Activated gamma-delta T cell treated with Interleukin-2 at 50 U/mL for 16 hours (primary cell): ENCODE data around the gene MSRB1.
"Not testable (repeated sequence)": the region's sequence is repeated elsewhere in the genome, so short reads cannot be mapped to it uniquely, and the experiment has no call there.

Experiments
- DNase-seq: peaks from one replicate; pipeline ENCODE4 v3.0.0-alpha.2; 2020

The MSRB1 gene

DNA sequence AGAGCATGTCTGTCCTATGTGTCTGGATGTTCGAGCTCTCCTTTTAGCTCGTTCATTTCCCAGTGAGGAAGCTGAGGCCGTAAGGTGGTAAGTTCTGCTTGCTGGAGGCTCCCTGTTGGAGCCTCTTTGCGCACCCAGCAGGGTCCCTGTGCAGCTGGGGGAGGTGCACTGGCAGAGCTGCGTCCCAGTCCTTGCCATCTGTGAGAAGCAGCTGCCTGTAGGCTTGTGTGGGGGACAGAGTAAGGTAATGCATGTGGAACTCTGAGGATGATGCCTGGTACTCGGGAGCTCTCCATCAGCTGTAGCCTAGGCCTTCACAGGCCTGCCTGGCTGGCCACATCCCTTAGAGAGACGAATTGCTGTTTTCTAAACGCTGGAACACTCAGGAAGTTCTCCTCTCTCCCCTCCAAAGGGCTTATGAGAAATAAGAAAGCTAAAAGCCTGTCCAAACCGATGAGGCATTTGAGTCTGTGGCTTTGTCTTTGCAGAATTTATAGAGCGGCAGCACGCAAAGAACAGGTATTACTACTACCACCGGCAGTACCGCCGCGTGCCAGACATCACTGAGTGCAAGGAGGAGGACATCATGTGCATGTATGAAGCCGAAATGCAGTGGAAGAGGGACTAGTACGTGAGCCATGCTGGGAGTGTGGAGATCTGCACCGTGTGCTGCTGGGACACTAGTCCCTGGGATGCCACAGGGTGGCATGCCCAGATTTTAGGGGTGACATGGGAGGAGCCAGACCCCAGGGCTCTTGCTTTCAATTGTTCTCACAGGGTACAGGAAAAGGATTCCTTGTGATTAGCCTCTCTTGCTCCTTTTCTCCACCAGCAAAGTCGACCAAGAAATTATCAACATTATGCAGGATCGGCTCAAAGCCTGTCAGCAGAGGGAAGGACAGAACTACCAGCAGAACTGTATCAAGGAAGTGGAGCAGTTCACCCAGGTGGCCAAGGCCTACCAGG is 17.9 kb upstream of the MSRB1 start:
- no peak for DNase-seq

DNA sequence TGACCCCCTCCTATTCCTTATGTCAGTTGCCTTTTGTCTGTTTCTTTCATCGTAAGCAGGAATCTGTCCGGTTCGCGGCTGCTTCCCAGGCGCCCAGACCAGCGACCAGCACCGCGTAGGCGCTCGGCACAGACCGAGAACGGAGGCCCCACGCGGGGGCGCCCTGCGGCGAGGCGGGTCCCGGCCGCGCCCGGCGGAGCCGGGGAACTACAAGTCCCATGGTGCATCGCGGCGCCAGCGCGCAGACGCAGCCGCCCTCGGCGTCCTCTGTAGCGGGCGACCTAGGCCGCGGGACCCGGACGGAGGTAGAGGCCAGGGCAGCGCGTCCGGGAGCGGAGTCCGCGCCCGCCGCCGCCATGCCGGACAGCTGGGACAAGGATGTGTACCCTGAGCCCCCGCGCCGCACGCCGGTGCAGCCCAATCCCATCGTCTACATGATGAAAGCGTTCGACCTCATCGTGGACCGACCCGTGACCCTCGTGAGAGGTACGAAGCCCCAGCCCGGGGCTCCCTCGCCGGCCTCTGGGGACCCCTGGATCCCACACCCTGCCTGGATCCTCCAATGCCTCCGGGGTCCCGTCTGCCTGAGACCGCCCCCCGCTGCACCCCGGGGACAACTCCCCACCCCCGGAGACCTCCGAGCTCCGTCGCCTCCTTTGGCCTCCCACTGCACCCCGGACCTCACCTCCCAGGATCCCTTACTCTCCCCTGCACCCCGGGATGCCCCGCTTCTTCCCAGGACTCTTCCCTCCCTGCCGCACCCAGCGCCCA is 16.5 kb upstream of the MSRB1 start, which contains the start of gene NDUFB10:
Gene NDUFB10 (plus strand): TSS at position 270 of the 771 bp plus-strand sequence. CDS start 87 bp downstream, at position 357.
- peak; percentile 90 for DNase-seq

DNA sequence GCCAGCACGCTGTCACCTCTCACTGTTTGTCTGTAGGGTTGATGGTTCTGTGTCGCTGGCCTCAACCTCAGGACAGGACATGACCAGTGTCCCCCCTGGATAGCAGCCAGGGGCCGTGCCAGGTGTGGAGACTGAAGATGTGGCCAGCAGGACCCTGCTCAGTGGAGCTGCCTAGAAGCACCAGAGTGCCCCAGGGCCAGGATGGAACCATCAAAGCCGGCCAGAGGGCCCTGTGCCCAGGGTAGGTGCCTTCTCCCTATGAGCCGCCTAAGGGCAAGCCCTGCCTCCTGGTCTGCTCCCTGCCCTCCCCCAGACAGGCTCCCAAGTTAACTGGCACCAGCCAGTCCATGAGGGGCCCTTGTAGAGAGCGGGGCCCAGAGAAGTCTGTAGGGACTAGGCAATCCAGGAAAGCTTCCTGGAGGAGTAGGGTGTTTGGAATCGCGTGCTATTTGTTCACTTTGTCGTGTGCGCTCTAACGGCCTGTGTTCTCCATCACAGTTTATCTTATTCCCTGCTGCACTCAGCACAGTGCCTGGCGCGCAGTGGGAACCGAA is 15.8 kb upstream of the MSRB1 start:
- no peak for DNase-seq

DNA sequence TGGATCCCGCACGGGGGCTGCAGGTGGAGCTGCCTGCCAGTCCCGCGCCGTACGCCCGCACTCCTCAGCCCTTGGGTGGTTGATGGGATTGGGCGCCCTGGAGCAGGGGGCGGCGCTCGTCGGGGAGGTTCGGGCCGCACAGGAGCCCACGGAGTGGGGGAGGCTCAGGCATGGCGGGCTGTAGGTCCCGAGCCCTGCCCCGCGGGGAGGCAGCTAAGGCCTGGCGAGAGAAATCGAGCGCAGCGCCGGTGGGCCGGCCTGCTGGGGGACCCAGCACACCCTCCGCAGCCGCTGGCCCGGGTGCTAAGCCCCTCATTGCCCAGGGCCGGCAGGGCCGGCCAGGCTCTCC is 15.1 kb upstream of the MSRB1 start:
- DNase-seq, result not testable (repeated sequence)

DNA sequence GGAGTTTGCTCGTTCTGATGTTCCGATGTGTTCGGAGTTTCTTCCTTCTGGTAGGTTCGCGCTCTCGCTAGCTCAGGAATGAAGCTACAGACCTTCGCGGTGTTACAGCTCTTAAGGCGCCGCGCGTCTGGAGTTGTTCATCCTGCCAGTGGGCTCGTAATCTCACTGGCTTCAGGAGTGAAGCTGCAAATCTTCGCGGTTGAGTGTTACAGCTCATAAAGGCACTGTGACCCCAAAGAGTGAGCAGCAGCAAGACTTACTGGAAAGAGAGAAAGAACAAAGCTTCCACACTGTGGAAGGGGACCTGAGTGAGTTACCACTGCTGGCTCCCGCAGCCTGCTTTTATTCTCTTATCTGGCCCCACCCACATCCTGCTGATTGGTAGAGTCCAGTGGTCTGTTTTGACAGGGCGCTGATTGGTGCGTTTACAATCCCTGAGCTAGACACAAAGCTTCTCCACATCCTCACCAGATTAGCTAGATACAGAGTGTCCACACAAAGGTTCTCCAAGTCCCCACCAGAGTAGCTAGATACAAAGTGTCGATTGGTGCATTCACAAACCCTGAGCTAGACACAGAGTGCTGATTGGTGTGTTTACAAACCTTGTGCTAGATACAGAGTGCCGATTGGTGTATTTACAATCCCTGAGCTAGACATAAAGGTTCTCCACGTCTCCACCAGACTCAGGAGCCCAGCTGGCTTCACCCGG is 14.6 kb upstream of the MSRB1 start:
- not testable (repeated sequence) for DNase-seq

DNA sequence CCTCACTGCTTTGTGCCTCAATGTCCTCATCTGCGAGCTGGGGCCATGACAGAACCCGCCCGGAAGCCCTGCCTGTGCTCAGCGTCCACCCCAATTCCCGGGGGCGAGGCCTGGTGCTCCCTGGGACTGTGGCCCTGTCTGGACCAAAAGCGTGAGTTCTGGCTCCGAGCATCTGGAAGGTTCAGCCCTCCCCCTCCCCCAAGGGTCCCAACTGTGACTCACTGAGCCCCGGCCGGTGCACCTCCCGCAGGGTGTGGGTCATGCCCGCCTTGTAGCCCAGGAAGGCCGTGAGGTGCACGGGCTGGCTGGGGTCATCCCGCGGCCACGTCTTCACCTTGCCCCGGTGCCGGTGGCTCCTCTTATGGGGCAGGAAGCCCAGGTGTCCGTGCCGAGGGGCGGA is 10.7 kb upstream of the MSRB1 start:
- DNase-seq, result no peak

DNA sequence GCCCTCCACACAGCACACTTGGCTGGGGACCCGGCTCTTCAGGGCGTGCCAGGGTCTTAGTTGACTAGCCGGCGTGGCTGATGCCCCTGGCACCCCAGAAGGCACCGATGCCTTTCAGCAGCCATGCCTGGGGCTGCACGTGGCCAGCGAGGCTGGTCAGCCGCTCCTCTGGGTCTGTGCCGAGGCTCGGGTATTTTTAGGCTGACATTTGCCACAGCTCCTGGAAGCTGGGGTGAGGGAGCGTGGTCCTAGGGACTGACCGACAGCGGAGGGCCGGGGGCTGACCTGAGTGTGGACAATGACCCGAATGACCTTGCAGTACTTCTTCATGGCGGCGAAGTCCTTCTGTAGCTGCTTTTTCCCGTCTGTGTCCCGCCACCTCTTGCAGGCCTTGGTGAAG is 7.6 kb upstream of the MSRB1 start:
- no peak for DNase-seq

DNA sequence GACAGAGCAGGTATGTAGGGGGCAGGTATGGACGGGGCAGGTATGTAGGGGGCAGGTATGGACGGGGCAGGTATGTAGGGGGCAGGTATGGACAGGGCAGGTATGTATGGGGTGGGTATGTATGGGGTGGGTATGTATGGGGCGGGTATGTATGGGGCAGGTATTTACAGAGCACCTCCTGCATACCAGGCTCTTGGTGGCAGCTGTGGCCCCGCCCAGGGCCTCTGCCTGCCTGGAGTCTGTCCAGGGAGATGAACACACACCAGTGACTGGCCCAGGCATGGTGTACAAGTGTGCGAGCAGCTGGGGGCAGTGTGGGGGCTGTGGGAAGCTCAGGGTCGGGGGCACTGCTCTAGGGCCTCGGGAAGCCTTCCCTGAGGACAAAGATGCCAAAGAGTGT is 7.0 kb upstream of the MSRB1 start:
- DNase-seq, result no peak

DNA sequence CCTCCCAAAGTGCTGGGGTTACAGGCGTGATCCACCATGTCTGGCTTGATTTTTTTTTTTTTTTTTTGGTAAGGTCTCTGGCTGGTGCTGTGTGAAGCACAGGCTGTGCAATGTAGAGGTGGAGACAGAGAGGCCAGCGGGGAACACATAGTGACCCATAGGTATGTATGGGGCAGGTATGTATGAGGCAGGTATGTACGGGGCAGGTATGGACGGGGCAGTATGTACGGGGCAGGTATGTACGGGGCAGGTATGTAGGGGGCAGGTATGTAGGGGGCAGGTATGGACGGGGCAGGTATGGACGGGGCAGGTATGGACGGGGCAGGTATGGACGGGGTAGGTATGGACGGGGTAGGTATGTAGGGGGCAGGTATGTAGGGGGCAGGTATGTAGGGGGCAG is 6.5 kb upstream of the MSRB1 start:
- no peak for DNase-seq

DNA sequence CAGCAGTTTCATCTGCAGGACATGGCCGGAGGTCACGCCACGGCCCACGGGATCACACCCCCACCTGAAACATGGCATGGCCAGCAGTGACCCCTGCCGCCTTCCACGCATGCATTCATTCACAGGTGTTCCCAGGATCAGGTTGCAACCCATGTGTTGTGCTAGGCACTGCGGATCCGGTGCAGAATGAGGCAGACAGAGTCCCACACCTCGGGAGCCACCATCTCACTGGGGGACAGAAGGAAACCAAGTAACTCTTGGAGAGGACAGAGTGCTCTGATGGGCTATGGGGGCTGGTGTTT is 4.3 kb upstream of the MSRB1 start:
- no peak for DNase-seq

DNA sequence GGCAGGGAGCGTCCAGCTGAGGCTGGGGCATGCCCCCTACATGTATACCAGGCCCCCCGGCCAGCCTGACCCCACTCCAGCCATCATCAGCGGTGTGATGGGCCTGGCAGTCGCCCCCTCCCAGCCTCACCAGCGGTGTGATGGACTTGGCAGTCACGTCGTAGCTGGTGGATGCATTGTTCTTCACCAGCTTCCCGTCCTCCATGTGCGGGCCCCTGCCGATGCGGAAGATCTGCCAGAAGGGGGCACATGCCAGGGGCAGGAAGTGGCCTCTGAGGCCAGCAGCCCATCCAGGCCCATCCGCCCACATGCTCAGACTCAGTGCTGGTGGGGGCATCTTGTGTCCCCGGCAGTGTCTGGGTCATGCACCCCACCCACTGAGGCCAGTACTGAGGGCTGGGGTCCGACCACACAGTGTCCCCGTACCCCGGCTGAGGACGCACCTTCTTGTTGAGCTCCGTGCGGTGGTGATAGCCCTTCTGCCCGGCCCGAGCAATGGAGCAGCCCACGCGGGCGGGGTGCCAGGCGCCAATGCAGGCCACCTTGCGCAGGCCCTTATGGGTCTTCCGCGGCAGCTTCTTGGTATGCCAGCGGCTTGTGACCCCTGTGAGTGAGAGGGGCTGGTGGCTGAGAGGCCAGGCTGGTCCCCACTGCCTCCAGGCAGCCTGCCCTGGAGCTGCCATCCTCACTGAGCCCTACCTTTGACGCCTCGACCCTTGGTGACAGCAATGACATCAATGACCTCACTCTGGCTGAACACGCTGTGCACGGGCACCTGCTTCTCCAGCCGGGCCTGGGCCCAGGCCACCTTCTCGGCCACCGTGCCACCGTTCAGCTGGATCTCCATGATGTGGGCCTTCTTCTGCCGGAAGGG is 3.7 kb upstream of the MSRB1 start:
- no peak for DNase-seq

DNA sequence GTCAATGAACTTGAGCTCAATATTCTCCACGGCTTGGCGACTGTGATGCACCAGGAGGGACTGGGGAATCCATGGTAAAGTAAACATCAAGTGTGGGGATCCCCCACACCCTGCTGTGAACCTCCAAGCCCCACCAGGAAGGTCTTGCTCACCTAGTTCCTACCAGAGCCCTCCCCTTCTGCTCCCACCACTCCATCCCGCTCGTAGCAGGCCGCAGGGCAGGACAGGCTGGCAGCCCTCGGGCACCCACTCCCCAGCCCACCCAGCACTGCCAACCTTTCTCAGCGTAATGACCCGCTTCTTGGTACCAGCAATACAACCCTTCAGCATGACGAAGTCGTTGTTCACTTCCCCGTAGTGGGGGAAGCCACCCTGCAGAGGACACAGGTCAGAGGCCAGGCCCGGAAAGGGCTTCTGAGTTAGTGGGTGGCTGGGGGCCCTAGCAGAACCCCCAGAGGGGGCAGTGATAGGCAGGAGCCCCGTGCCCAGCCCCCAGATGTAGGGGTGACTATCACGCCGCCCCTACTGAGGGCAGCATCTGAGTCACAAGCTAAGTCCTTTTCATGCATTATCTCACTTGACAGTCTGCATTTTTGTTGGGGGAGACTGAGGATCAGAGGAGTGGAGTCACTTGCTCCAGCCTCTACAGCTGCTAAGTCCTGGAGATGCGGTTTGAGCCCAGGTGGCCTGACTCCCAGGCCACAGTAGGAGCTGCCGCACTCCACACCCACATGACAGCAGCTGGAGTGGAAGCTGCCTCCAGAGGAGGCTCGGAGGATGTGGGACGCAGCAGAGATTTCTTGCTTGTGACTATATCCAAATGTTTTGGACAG is 2.8 kb upstream of the MSRB1 start:
- no peak for DNase-seq

DNA sequence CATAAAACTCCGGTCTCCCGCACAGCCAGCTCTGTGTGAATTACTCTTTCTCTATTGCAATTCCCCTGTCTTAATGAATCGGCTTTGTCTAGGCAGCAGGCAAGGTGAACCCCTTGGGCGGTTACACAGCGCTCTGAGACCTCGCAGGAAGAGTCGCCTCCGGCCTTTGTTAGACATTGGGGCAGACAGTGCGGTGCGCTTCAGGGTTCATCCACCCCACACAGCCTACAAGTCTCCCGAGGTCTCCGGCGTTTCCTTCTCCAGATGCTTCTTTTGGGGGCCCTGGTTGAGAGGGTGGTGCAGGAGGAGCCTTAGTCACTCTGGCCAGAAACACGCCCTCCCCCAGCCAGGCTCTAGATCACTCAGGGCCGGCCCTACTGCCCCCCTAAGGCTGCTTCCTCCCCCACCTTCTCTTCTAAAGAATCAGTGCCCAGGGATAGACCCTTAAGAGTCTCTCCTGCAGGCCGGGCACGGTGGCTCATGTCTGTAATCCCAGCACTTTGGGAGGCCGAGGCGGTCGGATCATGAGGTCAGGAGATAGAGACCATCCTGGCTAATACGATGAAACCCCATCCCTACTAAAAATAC is 1.7 kb upstream of the MSRB1 start:
- DNase-seq, result no peak

DNA sequence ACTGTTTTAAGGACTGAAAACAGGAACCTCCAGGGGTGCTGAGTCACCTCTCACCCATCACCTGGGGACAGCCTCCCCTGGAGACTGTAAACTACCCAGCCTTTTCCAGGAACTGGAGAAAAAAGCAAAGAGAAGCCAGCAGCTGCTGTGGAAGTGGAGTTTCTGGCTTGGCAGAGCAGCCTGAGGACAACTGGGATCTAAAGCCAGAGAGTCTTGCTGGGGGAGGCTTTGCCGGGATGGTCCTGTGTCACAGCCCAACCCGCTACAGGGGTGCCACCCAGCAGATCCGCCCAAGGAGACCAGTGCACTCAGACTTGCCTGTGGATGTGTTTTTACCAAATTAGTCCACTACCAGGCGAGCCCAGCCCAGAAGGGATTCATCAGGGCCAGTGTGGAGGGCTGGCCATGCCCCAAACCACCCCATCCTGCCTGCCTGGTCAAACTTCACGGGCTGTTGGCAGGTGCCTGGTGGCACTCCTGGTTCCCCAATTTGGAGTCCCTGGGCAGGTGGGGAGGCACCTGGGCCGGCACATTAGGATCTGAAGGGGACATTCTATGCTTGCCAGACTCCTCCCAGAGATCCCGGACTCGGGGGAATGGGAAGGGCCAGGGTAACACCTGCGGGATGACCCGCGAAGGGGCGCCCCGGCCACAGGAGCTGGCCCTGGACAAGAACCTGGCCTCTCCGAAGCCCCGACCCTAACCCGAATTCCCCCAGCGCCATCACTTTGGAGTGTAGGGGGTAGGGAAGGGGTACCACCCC is 771 bp downstream of the MSRB1 start:
- no peak for DNase-seq

DNA sequence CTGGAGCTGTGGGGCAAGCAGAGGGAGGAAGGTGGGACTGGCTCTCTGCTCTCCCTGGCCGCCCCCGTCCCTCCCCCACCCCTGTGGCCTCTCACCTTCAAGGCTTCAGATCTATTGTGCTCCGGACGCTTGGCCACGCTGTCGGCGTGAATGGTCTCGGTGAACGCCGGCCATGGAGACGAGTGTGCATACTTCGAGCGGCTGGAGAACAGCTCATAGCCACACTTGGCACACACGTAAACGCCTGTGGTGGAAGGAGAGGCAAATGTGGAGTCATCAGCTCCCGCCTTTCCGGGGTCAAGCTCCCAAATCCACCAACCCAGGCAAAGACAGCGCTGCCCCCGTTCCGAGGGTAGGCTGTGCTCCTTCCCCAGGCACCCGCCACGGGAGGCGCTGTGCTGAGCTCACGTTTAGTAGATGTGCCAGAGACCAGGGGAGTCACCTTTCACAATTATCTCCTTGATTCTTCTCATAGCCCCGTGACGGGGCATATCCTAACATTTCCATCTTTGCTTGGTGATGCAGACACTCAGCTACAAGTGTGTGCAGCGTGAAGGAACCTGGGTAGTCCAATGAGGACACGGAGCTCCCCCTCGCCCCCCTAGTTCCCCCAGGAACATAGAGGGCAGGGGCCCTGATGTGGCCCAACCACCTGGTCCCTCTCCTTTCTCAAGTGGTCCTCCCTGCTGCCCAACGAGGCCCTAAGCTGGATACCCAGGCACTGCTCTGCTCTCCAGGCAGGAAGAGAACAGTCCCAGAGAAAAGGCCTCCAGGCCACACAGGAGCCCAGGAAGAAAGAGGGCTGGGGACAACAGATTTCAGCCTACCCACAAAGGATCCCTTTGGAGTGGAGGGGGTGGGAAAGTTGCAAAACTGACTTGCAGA is 1.6 kb downstream of the MSRB1 start:
- no peak for DNase-seq

DNA sequence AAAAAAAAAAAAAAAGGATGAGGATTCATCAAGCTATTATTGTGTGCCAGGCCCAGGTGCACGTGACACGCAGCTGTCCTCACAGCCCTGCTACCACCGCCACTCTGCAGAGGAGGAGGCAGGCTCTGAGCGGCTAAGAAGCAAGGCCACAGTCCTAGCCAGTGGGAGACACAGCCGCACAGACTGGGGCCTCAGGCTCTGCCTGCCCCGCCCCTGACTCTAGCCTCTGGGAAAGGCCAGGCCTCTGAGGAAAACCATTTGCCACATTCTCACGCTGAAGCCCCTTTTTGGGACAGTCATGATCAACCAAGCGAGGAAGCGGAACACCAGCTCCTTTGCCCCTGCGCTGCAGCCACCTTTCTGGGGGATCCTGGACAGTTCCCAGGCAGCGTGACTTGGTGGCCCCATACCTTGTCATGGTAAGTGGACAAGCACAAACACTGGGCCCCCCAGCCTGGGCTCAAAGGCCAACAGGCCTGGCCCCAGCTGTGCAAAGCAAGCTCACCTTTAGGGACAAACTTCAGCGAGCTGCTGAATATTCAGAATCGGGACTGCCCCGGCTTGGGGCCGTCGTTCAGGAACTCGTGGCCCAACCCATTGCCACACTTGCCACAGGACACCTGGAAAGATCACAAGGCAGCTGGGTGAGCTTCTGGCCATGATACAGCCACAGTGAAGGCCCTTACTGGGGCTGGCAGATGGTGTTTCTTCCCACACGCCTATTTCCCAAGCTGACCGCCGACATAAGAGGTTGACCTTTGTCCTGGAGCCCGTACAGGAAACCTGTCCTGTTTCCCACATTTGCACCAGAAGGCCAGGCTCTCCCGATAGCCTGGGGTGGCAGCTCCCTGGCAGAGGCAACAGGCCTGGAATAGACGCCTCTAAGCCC is 2.5 kb downstream of the MSRB1 start:
- DNase-seq, result no peak

DNA sequence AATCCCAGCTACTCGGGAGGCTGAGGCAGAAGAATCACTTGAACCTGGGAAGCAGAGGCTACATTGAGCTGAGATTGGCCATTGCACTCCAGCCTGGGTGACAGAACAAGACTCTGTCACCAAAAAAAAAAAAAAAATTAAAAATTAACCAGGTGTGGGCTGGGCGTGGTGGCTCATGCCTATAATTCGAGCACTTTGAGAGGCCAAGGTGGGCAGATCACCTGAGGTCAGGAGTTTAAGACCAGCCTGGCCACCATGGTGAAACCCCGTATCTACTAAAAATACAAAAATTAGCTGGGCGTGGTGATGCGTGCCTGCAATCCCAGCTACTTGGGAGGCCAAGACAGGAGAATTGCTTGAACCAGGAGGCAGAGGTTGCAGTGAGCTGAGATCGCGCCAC is 3.2 kb downstream of the MSRB1 start:
- DNase-seq, result not testable (repeated sequence)

DNA sequence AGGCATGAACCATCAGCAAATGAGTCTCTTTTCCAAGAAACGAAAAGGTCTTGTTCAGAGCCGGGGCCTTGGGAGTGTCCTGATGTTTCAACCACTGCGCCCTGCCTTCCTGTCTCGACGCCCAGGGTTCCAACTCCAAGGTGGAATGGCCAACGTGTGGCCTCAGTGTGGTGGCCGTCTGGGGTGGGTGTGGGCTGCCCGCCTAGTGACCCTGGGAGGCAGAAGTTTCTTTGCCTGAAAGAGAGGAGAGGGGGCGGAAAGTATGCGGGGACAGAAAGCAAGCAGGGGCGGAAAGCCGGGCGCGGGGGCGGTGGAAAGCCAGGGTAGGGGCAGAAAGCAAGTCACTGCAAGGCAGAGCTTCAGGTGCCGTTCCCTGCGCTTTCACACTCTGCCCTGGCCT is 4.1 kb downstream of the MSRB1 start:
- DNase-seq, result no peak
